DOHH2 (cell line): ENCODE results near the gene ALB.

ENCODE experiments used
- EZH2phosphoT487 ChIP-seq: fragments of 200-600 bp; sonication (generic); IDR thresholded peaks from 2 replicates; pipeline ENCODE4 v1.6.1; 2017; ENCODE audit warnings: borderline replicate concordance, mild to moderate bottlenecking, antibody characterized with exemption, low read length, moderate library complexity, mixed read lengths
- TF ChIP-seq, protein P1 (sequence below): fragments of 200-600 bp; sonication (generic); IDR thresholded peaks from one replicate; pipeline ENCODE4 v1.5.1; 2014; ENCODE audit warnings: antibody characterized with exemption, mild to moderate bottlenecking, low read depth, low read length; ENCODE audit not compliant: poor library complexity, severe bottlenecking

DNA sequence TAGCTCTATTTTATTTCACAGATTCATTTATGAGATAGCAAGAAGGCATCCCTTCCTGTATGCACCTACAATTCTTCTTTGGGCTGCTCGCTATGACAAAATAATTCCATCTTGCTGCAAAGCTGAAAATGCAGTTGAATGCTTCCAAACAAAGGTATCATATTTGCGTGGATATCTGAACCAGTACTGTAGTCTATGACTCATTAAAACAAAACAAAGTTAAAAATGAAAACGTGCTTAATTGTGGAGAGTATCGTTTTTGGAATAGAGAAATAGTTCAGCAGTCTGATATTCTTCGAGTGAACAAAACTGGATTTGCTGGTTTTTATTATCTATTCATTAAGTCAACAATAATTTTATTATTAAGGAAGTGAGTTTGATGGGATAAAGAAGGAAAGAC is 38.2 kb downstream of the ALB start:
- TF ChIP-seq, protein P1, sequence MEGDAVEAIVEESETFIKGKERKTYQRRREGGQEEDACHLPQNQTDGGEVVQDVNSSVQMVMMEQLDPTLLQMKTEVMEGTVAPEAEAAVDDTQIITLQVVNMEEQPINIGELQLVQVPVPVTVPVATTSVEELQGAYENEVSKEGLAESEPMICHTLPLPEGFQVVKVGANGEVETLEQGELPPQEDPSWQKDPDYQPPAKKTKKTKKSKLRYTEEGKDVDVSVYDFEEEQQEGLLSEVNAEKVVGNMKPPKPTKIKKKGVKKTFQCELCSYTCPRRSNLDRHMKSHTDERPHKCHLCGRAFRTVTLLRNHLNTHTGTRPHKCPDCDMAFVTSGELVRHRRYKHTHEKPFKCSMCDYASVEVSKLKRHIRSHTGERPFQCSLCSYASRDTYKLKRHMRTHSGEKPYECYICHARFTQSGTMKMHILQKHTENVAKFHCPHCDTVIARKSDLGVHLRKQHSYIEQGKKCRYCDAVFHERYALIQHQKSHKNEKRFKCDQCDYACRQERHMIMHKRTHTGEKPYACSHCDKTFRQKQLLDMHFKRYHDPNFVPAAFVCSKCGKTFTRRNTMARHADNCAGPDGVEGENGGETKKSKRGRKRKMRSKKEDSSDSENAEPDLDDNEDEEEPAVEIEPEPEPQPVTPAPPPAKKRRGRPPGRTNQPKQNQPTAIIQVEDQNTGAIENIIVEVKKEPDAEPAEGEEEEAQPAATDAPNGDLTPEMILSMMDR = no peak
- TF ChIP-seq EZH2phosphoT487 = no peak
